ENCODE measurements around the gene WNT5B. TPM values are rescaled to one million over a fixed set of nuclear protein-coding genes. Genes with fewer than 3 reads are reported as not detected.
A peak's percentile ranks its signal among the peaks of the same experiment; 100 is the strongest.

The WNT5B gene
- total RNA-seq, 1 experiment from 2014 or later: 33.1 TPM

DNA sequence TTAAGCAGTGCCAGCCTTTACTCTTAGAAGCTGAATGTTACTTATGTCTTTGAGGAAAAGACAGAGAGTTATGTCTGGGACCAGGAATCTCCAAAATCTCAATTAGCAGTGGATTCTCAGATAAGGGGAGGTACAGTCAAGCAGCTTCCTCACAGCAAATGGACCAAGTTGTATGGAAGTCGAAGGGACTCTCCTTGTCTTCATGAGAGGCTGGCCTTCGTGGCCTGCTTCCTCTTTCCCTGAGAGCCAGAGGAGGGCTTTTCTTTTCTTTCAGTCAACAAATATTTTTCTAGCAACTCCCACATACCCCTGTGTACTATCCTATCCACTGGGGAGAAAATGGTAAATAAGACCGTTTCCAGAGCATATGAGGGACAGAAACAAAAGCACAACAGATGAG lies 6.6 kb upstream of the WNT5B start:
- no peaks in the 10 kb centered on the region for H3K36me3 ChIP-seq (ENCODE audit: low read depth)
- H3K27ac ChIP-seq: no peak overlapping the region
- intact Hi-C loops (cut with micrococcal nuclease; ENCODE audit: unreplicated experiment): no loop called here
- H3F3A ChIP-seq (ENCODE audit: insufficient read depth, low read depth): no peaks in the 10 kb centered on the region
- ChIA-PET POLR2A (ENCODE audit: unreplicated experiment) (no interaction called here), CTCF (no interaction called here)
- H2AFZ ChIP-seq: no peak overlapping the region
- no peaks in the 10 kb centered on the region for H3K4me1 ChIP-seq (replicated peaks; ENCODE audit: insufficient read depth)
- TF ChIP-seq, protein P1, sequence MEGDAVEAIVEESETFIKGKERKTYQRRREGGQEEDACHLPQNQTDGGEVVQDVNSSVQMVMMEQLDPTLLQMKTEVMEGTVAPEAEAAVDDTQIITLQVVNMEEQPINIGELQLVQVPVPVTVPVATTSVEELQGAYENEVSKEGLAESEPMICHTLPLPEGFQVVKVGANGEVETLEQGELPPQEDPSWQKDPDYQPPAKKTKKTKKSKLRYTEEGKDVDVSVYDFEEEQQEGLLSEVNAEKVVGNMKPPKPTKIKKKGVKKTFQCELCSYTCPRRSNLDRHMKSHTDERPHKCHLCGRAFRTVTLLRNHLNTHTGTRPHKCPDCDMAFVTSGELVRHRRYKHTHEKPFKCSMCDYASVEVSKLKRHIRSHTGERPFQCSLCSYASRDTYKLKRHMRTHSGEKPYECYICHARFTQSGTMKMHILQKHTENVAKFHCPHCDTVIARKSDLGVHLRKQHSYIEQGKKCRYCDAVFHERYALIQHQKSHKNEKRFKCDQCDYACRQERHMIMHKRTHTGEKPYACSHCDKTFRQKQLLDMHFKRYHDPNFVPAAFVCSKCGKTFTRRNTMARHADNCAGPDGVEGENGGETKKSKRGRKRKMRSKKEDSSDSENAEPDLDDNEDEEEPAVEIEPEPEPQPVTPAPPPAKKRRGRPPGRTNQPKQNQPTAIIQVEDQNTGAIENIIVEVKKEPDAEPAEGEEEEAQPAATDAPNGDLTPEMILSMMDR (conservative IDR thresholded peaks at IDR 0.05): no peak
- TF ChIP-seq EZH2 (IDR thresholded peaks at IDR 0.05; ENCODE audit: low read depth): no peak
- BruUV-seq (replicated peaks): no TSS peak
- H3K9me2 ChIP-seq (ENCODE audit: insufficient read depth): no peaks in the 10 kb centered on the region
- H3K79me2 ChIP-seq (ENCODE audit: low read depth): no peaks in the 10 kb centered on the region
- H3K4me3 ChIP-seq: no peak overlapping the region
- H3K27me3 ChIP-seq (ENCODE audit: insufficient read depth, low read depth): peaks cover 4% of the 10 kb centered on the region
- no peaks in the 10 kb centered on the region for H3K9me3 ChIP-seq (ENCODE audit: insufficient read depth, low read depth)
- no peak overlapping the region for H3K4me2 ChIP-seq
- no peak for DNase-seq
- no peaks in the 10 kb centered on the region for H4K20me1 ChIP-seq (ENCODE audit: insufficient read depth)

DNA sequence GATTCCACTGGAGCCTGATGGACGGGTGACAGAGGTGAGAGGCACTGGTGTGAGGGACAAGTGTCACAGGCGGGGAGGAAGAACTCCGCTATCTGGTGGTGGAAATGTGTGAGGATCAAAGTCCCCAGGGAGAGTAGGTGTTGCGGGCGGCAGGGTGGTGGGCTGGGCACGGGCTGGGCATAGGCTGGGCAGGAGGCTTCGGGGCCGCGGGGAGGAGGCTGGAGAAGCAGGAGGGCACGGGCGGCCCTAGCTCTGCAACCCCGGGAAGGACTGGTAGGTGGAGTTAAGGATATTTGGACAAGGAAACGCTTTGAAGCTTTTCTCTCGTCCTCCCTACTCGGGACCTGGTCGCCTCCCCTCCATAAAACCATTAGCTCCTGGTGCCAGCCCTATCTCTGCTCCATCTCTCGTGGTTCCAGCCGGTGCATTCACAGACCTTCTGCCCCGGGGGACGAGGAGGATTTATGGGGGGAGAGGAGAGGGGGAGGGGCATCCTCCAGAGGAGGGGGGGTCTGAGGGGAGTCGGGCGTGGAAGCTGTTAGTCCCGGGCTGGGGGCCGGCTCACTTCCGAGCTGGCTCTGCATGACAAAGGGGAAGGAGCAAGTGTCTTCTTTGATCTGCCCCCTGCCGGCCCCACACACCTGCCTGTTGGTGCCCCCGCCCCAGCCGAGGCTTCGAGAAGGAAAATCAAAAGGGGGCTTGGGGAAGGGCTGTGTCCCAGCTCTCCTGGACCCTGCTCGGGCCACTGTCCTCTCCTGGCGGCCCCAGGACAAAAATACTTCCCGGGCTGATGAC lies 504 bp downstream of the WNT5B start:
- DNase-seq: no peak
- no TSS peak for BruUV-seq (replicated peaks)
- intact Hi-C loops (cut with micrococcal nuclease; ENCODE audit: unreplicated experiment): no loop called here
- Histone ChIP-seq H3K79me2 (ENCODE audit: low read depth) (no peaks in the 10 kb centered on the region), H3K4me1 (replicated peaks; ENCODE audit: insufficient read depth) (no peaks in the 10 kb centered on the region), H3K4me3 (peak overlapping the region; percentile 35; the same call in 1 of the 2 replicates), H2AFZ (no peak overlapping the region), H4K20me1 (ENCODE audit: insufficient read depth) (no peaks in the 10 kb centered on the region), H3K36me3 (ENCODE audit: low read depth) (no peaks in the 10 kb centered on the region), H3K9me3 (ENCODE audit: insufficient read depth, low read depth) (no peaks in the 10 kb centered on the region), H3K27ac (no peak overlapping the region), H3K27me3 (ENCODE audit: insufficient read depth, low read depth) (peaks cover 67% of the 10 kb centered on the region), H3F3A (ENCODE audit: insufficient read depth, low read depth) (no peaks in the 10 kb centered on the region), H3K4me2 (peak overlapping the region; percentile 62), H3K9me2 (ENCODE audit: insufficient read depth) (no peaks in the 10 kb centered on the region)
- POLR2A ChIA-PET (ENCODE audit: unreplicated experiment): interaction anchor here (0.6 kb wide), 1 partner anchor 680 kb away, joined by 6 read pairs; the partner anchor contains the start of gene RAD52
- CTCF ChIA-PET: interaction anchor here (0.5 to 1.8 kb wide), 2 partner anchors 10 to 512 kb away, joined by 4 to 23 read pairs; no protein-coding TSS in a partner anchor
- TF ChIP-seq EZH2 (IDR thresholded peaks at IDR 0.05; ENCODE audit: low read depth): no peak
- TF ChIP-seq, protein P1 (conservative IDR thresholded peaks at IDR 0.05): no peak

DNA sequence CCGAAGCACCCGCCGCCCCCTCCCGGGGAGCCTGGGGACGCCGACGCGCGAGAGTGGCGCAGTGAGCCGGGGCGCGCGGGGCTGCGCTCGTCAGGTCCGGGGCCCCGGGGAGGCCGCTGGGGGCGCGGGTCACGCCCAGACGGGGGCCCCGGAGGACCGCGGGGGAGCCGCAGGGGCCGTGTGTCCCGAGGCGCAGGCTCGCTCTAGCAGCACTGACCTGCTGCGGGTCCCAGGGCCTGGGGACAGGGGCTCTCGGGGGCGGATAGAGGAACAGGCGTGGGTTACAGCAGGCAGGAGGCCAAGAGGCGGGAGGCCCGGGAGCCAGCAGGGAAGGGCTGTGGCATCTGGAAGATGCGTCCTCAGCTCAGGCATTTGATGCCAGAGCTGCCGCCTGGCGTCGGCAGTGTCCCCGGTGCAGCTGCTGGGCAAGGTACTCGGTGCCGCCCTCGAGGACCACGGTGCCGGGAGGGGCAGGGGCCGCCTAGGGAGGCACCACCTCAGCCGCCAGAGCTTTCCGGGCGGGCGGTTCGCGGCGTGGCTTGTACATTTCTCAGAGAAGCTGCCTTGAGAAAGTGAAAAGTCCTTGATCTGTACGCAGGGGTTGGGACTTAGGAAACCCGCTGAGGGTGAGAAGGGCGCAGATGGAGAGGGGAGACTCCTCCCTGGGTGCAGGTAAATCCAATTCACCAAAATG lies 1.2 kb downstream of the WNT5B start:
- ChIA-PET POLR2A (ENCODE audit: unreplicated experiment) (interaction anchor here (0.6 kb wide), 2 partner anchors 37 to 681 kb away, joined by 6 read pairs; partner anchors contain the start of gene RAD52), CTCF (interaction anchor here (0.5 to 1.8 kb wide), 2 partner anchors 11 to 512 kb away, joined by 4 to 23 read pairs; no protein-coding TSS in a partner anchor)
- intact Hi-C loops (cut with micrococcal nuclease; ENCODE audit: unreplicated experiment): no loop called here
- Histone ChIP-seq H3K36me3 (ENCODE audit: low read depth) (no peaks in the 10 kb centered on the region), H3K9me3 (ENCODE audit: insufficient read depth, low read depth) (no peaks in the 10 kb centered on the region), H3F3A (ENCODE audit: insufficient read depth, low read depth) (no peaks in the 10 kb centered on the region), H3K9me2 (ENCODE audit: insufficient read depth) (no peaks in the 10 kb centered on the region), H3K4me3 (peak overlapping the region; percentile 35; the same call in 1 of the 2 replicates), H3K4me1 (replicated peaks; ENCODE audit: insufficient read depth) (no peaks in the 10 kb centered on the region), H3K27ac (no peak overlapping the region), H4K20me1 (ENCODE audit: insufficient read depth) (no peaks in the 10 kb centered on the region), H3K4me2 (peak overlapping the region; percentile 62), H3K79me2 (ENCODE audit: low read depth) (no peaks in the 10 kb centered on the region), H3K27me3 (ENCODE audit: insufficient read depth, low read depth) (peaks cover 72% of the 10 kb centered on the region), H2AFZ (no peak overlapping the region)
- DNase-seq: peak in 1 of 2 experiments; percentile 63
- no TSS peak for BruUV-seq (replicated peaks)
- TF ChIP-seq EZH2 (IDR thresholded peaks at IDR 0.05; ENCODE audit: low read depth): peak; percentile 91; the same call in 1 of the 2 replicates
- TF ChIP-seq, protein P1 (conservative IDR thresholded peaks at IDR 0.05): no peak
